Erythroblast (primary cell): ENCODE results near the gene DGKH.

Experiments used
- GATA1 ChIP-seq: IDR thresholded peaks from 2 replicates; pipeline ENCODE4 v1.6.1; 2011; ENCODE audit warnings: low read depth, mild to moderate bottlenecking, control low read depth, low read length, moderate library complexity
- POLR2A ChIP-seq: IDR thresholded peaks from 2 replicates; pipeline ENCODE4 v1.6.1; 2011; ENCODE audit warnings: mild to moderate bottlenecking, low read length

DNA sequence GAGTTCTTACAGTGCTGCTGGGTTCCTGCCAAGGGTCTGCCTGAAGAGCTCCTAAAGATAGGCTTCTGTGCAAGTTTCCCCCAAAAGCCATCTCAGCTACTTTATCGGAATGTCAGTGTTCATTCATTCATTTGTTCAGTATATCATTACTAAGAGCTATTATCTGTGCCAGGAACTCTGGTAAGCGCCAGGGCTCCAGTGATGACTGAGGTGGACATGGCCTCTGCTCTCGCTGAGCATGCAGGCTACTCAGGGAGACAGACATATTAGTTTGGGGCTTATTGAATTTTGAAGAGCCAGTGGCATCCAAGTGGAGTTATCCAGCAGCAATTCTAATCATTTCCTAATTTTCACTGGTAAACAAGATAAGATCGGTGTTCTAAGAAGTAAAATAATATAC is 65.8 kb downstream of the DGKH start:
- TF ChIP-seq POLR2A (no peak), GATA1 (no peak)
